ENCODE results near the gene EFHC1. TPM values are rescaled to one million over a fixed set of nuclear protein-coding genes. Genes with fewer than 3 reads are reported as not detected.

EFHC1 gene
- total and polyA plus RNA-seq, 4 donors, result 15.7 to 81.7 (median 35.5) TPM

DNA sequence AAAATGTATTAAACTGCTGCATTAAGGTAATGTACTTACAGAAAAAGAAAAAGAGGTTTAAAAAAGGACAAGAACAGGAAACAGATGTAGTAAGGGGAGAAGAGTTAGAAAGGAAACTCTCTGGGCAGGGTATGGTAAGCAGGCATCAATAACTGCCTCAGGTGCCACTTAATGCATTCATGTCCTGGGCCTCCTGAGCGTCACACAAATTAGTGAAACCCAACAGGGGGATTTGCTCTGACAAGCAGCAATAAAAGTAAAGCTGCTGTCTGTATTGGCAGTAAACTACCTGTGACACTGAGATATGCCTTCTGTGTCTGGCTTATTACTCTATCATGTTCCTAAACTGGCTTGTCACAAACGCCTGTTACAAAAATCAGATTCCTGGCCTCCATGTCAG, 1.5 kb upstream of the EFHC1 start:
- DNase-seq (no peak), ATAC-seq (ENCODE audit: insufficient read depth, low FRiP score) (no peak)
- peaks cover 4 to 16% (median 6%) of the 10 kb centered on the region in 5 donors for H3K4me1 ChIP-seq (ENCODE audit: control insufficient read depth in 5 of 5, insufficient read depth in 5 of 5, low read length in 5 of 5)
- WGBS, 2 donors, result 63 to 76% methylated on average over 2 of the region's 2 CpGs
- TF ChIP-seq, protein P1, sequence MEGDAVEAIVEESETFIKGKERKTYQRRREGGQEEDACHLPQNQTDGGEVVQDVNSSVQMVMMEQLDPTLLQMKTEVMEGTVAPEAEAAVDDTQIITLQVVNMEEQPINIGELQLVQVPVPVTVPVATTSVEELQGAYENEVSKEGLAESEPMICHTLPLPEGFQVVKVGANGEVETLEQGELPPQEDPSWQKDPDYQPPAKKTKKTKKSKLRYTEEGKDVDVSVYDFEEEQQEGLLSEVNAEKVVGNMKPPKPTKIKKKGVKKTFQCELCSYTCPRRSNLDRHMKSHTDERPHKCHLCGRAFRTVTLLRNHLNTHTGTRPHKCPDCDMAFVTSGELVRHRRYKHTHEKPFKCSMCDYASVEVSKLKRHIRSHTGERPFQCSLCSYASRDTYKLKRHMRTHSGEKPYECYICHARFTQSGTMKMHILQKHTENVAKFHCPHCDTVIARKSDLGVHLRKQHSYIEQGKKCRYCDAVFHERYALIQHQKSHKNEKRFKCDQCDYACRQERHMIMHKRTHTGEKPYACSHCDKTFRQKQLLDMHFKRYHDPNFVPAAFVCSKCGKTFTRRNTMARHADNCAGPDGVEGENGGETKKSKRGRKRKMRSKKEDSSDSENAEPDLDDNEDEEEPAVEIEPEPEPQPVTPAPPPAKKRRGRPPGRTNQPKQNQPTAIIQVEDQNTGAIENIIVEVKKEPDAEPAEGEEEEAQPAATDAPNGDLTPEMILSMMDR (IDR thresholded peaks at IDR 0.05; ENCODE audit: control extremely low read depth, extremely low read depth), result no peak
- H3K9ac ChIP-seq (ENCODE audit: insufficient read depth in 1 of 2, low read length in 2 of 2), result no peak overlapping the region
- H3K9me3 ChIP-seq (ENCODE audit: control insufficient read depth in 4 of 4, insufficient read depth in 3 of 4, low read length in 3 of 4), result no peaks in the 10 kb centered on the region
- H3K36me3 ChIP-seq (ENCODE audit: control insufficient read depth in 4 of 4, insufficient read depth in 4 of 4, low read length in 4 of 4), result no peaks in the 10 kb centered on the region
- H3K27me3 ChIP-seq (ENCODE audit: control insufficient read depth in 3 of 3, insufficient read depth in 3 of 3, low read length in 2 of 3), result no peaks in the 10 kb centered on the region
- H3K27ac ChIP-seq (ENCODE audit: low read depth in 1 of 2, low read length in 1 of 2), result peak overlapping the region in 1 of 2 donors; percentile 90
- H3K4me3 ChIP-seq, result no peak overlapping the region

DNA sequence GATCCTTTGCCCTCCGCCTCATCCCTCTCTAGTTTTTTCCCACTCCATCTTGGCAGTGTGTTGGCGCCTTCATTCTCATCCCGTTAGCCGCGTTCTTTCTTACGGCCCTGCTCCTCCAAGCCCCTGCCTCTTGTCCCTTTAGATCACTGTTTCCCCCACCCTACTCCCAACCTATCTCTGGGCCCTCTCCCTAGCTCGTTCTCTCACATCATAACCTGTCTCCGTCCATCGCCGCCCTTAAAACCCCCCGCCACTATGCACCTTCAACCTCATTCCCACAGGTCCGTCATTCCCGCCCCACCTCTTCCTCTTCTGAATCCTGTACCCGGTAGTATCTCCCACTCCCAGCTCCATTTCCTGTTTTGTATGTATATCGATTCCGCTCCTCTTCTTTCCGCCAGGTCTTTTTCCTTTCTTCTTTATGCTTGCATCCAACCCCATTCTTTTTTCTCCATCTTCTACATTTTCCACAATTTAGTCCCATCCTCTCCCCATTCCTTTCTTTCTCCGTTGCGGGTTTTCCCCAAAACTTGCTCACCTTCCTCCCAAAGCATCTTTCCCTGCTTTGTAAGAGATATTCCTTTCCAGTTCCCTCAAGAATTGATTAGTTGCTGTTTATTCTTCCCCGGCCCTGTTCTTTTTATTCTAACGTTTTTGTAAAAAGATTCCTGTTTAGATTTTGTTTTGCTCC, 671 bp downstream of the EFHC1 start:
- Histone ChIP-seq H3K4me1 (ENCODE audit: control insufficient read depth in 5 of 5, insufficient read depth in 5 of 5, low read length in 5 of 5) (peaks cover 4 to 16% (median 6%) of the 10 kb centered on the region in 5 donors), H3K9me3 (ENCODE audit: control insufficient read depth in 4 of 4, insufficient read depth in 3 of 4, low read length in 3 of 4) (no peaks in the 10 kb centered on the region), H3K27ac (ENCODE audit: low read depth in 1 of 2, low read length in 1 of 2) (peak overlapping the region; percentile 43 to 89), H3K9ac (ENCODE audit: insufficient read depth in 1 of 2, low read length in 2 of 2) (peak overlapping the region; percentile 88 to 94), H3K36me3 (ENCODE audit: control insufficient read depth in 4 of 4, insufficient read depth in 4 of 4, low read length in 4 of 4) (peaks cover 0 to 5% (median 2%) of the 10 kb centered on the region in 4 donors), H3K4me3 (peak overlapping the region; percentile 81), H3K27me3 (ENCODE audit: control insufficient read depth in 3 of 3, insufficient read depth in 3 of 3, low read length in 2 of 3) (no peaks in the 10 kb centered on the region)
- 7 to 11% methylated on average over 21 of the region's 21 CpGs for WGBS, 2 donors
- DNase-seq (peak; percentile 47 to 68 (median 50)), ATAC-seq (ENCODE audit: insufficient read depth, low FRiP score) (no peak)
- TF ChIP-seq, protein P1 (IDR thresholded peaks at IDR 0.05; ENCODE audit: control extremely low read depth, extremely low read depth), result no peak

DNA sequence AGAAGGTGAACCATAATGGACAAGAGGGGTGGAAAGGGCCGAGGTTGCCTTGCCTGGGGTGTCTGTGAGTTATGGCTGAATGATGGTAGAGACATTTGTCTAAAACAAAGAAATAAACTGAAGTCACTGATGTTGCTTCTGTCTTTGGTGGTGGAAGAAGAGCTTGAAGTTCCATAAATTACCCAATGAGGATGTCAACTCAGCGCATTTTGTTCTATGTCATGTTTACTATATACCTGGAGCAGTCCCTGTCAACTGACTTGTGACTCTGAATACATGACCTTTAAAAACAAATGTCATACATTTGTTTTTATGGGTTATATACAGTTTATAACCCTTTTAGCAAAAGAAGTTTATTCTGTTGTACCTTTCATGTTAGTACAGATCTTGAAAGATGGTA, 2.0 kb downstream of the EFHC1 start:
- ATAC-seq (ENCODE audit: insufficient read depth, low FRiP score), result no peak
- no peak overlapping the region for H3K4me3 ChIP-seq
- H3K27me3 ChIP-seq (ENCODE audit: control insufficient read depth in 3 of 3, insufficient read depth in 3 of 3, low read length in 2 of 3), result no peaks in the 10 kb centered on the region
- TF ChIP-seq, protein P1 (IDR thresholded peaks at IDR 0.05; ENCODE audit: control extremely low read depth, extremely low read depth), result no peak
- H3K27ac ChIP-seq (ENCODE audit: low read depth in 1 of 2, low read length in 1 of 2), result no peak overlapping the region
- no peaks in the 10 kb centered on the region for H3K9me3 ChIP-seq (ENCODE audit: control insufficient read depth in 4 of 4, insufficient read depth in 3 of 4, low read length in 3 of 4)
- DNase-seq, result no peak
- WGBS, 2 donors, result 96 to 98% methylated on average over 2 of the region's 2 CpGs
- no peak overlapping the region for H3K9ac ChIP-seq (ENCODE audit: insufficient read depth in 1 of 2, low read length in 2 of 2)
- H3K36me3 ChIP-seq (ENCODE audit: control insufficient read depth in 4 of 4, insufficient read depth in 4 of 4, low read length in 4 of 4), result peaks cover 0 to 7% (median 4%) of the 10 kb centered on the region in 4 donors
- H3K4me1 ChIP-seq (ENCODE audit: control insufficient read depth in 5 of 5, insufficient read depth in 5 of 5, low read length in 5 of 5), result peaks cover 4 to 16% (median 6%) of the 10 kb centered on the region in 5 donors

Measured in lung (tissue), 12 donors.